GM18498 (cell line): ENCODE measurements around the gene TLCD5.

Source experiments
- ATAC-seq: cut with Tn5 transposase; IDR thresholded peaks from one replicate; pipeline ENCODE4 v1.9.1; 2021; ENCODE audit warnings: mild to moderate bottlenecking, moderate library complexity; ENCODE audit not compliant: unreplicated experiment

Gene TLCD5

DNA sequence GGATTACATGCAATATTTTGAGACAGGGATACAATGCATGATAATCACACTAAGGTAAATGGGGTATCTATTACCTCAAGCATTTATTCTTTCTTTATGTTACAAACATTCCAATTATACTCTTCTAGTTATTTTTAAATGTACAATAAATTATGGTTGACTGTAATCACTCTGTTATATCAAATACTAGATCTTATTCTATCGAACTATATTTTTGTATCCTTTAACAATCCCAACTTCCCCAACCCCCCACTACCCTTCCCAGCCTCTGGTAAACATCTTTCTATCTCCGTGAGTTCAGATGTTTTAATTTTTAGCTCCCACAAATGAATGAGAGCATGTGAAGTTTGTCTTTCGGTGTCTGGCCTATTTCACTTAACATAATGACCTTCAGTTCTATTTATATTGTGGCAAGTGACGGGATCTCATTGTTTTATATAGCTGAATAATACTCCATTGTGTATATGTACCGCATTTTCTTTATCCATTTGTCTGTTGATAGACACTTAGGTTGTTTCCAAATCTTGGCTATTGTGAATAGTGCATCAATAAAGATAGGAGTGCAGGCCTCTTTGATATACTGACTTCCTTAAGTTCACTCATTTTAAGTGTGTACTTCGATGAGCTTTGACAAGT lies 51.6 kb downstream of the TLCD5 start:
- ATAC-seq = no peak

- ATAC-seq = no peak
Measured at GRCh38 chr11:120378474-120378873, 53.4 kb downstream of the TLCD5 start.

DNA sequence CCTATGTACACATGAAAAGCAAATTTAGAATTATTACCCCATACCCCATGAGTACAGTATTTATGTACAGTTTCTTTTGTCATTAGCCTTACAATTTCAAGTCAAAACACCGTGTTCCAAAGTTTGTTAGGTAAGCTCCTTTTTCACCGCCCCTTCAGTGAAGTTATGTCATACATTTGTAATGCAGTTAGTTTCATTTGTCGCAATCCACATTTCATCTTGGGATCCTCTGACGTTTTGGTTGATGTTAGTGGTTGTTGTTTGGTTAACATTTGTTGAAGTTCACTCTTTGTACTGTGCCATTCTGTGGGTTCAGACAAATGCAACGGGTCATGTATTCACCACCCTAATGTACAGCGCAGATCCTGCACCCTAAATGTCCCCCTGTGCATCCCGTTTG lies 56.3 kb downstream of the TLCD5 start:
- no peak for ATAC-seq
